PC-3 (cell line): Measurements from ENCODE around the gene SYT14.

ENCODE experiments used
- EZH2 ChIP-seq: fragments of 300-600 bp; sonication (generic); IDR thresholded peaks from one replicate; pipeline ENCODE4 v1.6.1; 2017; ENCODE audit warnings: antibody characterized with exemption, mild to moderate bottlenecking, low read length; ENCODE audit not compliant: unreplicated experiment
- TF ChIP-seq, protein P1 (sequence below): fragments of 300-600 bp; sonication (generic); conservative IDR thresholded peaks from 2 replicates; pipeline ENCODE4 v1.5.1; 2017; ENCODE audit warnings: antibody characterized with exemption, low read depth, mild to moderate bottlenecking, low read length

GRCh38 chr1:210185063-210185462 is 247.0 kb downstream of the SYT14 start:
- TF ChIP-seq, protein P1, sequence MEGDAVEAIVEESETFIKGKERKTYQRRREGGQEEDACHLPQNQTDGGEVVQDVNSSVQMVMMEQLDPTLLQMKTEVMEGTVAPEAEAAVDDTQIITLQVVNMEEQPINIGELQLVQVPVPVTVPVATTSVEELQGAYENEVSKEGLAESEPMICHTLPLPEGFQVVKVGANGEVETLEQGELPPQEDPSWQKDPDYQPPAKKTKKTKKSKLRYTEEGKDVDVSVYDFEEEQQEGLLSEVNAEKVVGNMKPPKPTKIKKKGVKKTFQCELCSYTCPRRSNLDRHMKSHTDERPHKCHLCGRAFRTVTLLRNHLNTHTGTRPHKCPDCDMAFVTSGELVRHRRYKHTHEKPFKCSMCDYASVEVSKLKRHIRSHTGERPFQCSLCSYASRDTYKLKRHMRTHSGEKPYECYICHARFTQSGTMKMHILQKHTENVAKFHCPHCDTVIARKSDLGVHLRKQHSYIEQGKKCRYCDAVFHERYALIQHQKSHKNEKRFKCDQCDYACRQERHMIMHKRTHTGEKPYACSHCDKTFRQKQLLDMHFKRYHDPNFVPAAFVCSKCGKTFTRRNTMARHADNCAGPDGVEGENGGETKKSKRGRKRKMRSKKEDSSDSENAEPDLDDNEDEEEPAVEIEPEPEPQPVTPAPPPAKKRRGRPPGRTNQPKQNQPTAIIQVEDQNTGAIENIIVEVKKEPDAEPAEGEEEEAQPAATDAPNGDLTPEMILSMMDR = no peak
- no peak for TF ChIP-seq EZH2
